WTC11 (cell line): ENCODE measurements around the gene UBASH3A.

Source experiments
- ATF2 ChIP-seq: sonication (generic); formaldehyde crosslinking; IDR thresholded peaks from 2 replicates; pipeline ENCODE4 v1.8.1; 2022; ENCODE audit warnings: low read depth, missing genetic modification reagents, borderline replicate concordance
- CTCF ChIP-seq: fragments of 200-600 bp; IDR thresholded peaks from 2 replicates; pipeline ENCODE4 v1.8.0; 2022; ENCODE audit warnings: antibody characterized with exemption
- HMGXB4 ChIP-seq: sonication (generic); formaldehyde crosslinking; IDR thresholded peaks from 2 replicates; pipeline ENCODE4 v1.8.1; 2023; ENCODE audit warnings: mild to moderate bottlenecking, moderate library complexity, missing genetic modification reagents
- MAX ChIP-seq: sonication (generic); formaldehyde crosslinking; IDR thresholded peaks from 2 replicates; pipeline ENCODE4 v1.8.0; 2022; ENCODE audit warnings: mild to moderate bottlenecking, missing genetic modification reagents
- SP1 ChIP-seq: sonication (generic); formaldehyde crosslinking; conservative IDR thresholded peaks from 2 replicates; pipeline ENCODE4 v1.8.1; 2022; ENCODE audit warnings: missing genetic modification reagents
- USF2 ChIP-seq: sonication (generic); formaldehyde crosslinking; IDR thresholded peaks from 2 replicates; pipeline ENCODE4 v1.8.1; 2023; ENCODE audit warnings: mild to moderate bottlenecking, missing genetic modification reagents, moderate library complexity
- TF ChIP-seq, protein P1 (sequence below): sonication (generic); formaldehyde crosslinking; IDR thresholded peaks from 2 replicates; pipeline ENCODE4 v1.8.0; 2023; ENCODE audit warnings: missing genetic modification reagents

DNA sequence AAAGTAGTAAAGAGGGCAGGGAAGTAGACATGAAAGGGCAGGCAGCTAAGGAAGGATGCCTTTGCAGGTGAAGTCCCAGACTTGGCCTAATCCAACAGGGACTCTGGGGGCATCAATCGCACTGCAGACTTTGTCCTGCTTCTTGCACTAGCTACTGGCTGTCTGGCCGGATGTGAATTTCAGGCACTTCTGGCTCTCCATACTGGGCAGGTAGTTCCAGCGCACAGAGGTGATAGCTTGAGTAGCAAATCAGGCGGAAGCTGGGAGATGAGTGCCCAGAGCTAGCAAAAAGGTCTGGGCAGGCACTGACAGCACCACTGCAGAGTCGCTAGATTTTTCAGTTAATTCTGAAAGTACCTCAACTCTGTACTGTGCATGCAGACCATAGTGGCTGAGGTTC, 91.3 kb downstream of the UBASH3A start:
- TF ChIP-seq MAX (CRISPR knock-in tag) (no peak), CTCF (no peak), SP1 (CRISPR knock-in tag) (no peak), ATF2 (no peak), HMGXB4 (no peak), USF2 (no peak)
- TF ChIP-seq, protein P1, sequence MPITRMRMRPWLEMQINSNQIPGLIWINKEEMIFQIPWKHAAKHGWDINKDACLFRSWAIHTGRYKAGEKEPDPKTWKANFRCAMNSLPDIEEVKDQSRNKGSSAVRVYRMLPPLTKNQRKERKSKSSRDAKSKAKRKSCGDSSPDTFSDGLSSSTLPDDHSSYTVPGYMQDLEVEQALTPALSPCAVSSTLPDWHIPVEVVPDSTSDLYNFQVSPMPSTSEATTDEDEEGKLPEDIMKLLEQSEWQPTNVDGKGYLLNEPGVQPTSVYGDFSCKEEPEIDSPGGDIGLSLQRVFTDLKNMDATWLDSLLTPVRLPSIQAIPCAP (CRISPR knock-in tag) = no peak
